HepG2 (cell line): Measurements from ENCODE around the gene SLC1A2. TPM values are rescaled to one million over a fixed set of nuclear protein-coding genes. Genes with fewer than 3 reads are reported as not detected.

ENCODE experiments used
- ATF3 ChIP-seq: sonication (generic); formaldehyde crosslinking; IDR thresholded peaks from 2 replicates; pipeline ENCODE4 v1.4.0; 2020; ENCODE audit warnings: missing genetic modification reagents
- ELF4 ChIP-seq: sonication (generic); formaldehyde crosslinking; IDR thresholded peaks from 2 replicates; pipeline ENCODE4 v1.5.0; 2020; ENCODE audit warnings: missing genetic modification reagents, mild to moderate bottlenecking, moderate library complexity, borderline replicate concordance
- FOXO4 ChIP-seq: sonication (generic); formaldehyde crosslinking; conservative IDR thresholded peaks from 2 replicates; pipeline ENCODE4 v1.8.1; 2023; ENCODE audit warnings: missing genetic modification reagents
- HNRNPL ChIP-seq: fragments of 200-400 bp; formaldehyde crosslinking; IDR thresholded peaks from 2 replicates; pipeline ENCODE4 v1.6.1; 2017; ENCODE audit warnings: mild to moderate bottlenecking, low read depth, low read length
- KLF6 ChIP-seq: IDR thresholded peaks from 2 replicates; pipeline ENCODE4 v1.8.0; 2016; ENCODE audit warnings: missing biosample characterization, missing genetic modification reagents
- NFIC ChIP-seq: IDR thresholded peaks from 2 replicates; pipeline ENCODE4 v1.6.1; 2012; ENCODE audit warnings: mild to moderate bottlenecking, low read length, inconsistent platforms
- PTBP1 ChIP-seq: fragments of 200-400 bp; formaldehyde crosslinking; IDR thresholded peaks from 2 replicates; pipeline ENCODE4 v1.6.1; 2018; ENCODE audit warnings: low read length, low read depth; ENCODE audit not compliant: poor library complexity, severe bottlenecking
- RAD51 ChIP-seq: fragments of 450-650 bp; IDR thresholded peaks from 2 replicates; pipeline ENCODE4 v1.6.1; 2016; ENCODE audit warnings: borderline replicate concordance
- SMC3 ChIP-seq: IDR thresholded peaks from 2 replicates; pipeline ENCODE4 v1.6.1; 2011; ENCODE audit warnings: low read length, improper control_type of control experiment
- TBP ChIP-seq: sonication (generic); formaldehyde crosslinking; IDR thresholded peaks from 2 replicates; pipeline ENCODE4 v1.5.0; 2020; ENCODE audit warnings: missing genetic modification reagents
- TEAD2 ChIP-seq: sonication (generic); formaldehyde crosslinking; IDR thresholded peaks from 2 replicates; pipeline ENCODE4 v1.9.0; 2021; ENCODE audit warnings: missing genetic modification reagents
- ZBTB3 ChIP-seq: sonication (generic); formaldehyde crosslinking; IDR thresholded peaks from 2 replicates; pipeline ENCODE4 v1.4.0; 2020; ENCODE audit warnings: low read depth, mild to moderate bottlenecking, moderate library complexity, missing genetic modification reagents, borderline replicate concordance
- ZFX ChIP-seq: sonication (generic); formaldehyde crosslinking; IDR thresholded peaks from 2 replicates; pipeline ENCODE4 v1.4.0; 2020; ENCODE audit warnings: mild to moderate bottlenecking, low read depth, missing genetic modification reagents, moderate library complexity
- ZNF577 ChIP-seq: sonication (generic); formaldehyde crosslinking; IDR thresholded peaks from 2 replicates; pipeline ENCODE4 v1.4.0; 2020; ENCODE audit warnings: mild to moderate bottlenecking, low read depth, missing genetic modification reagents, borderline replicate concordance
- ZNF614 ChIP-seq: IDR thresholded peaks from 2 replicates; pipeline ENCODE4 v1.6.1; 2018; ENCODE audit warnings: missing biosample characterization, missing genetic modification reagents, inconsistent platforms, borderline replicate concordance
- ZNF639 ChIP-seq: conservative IDR thresholded peaks from 2 replicates; pipeline ENCODE4 v1.6.1; 2018; ENCODE audit warnings: missing genetic modification reagents
- ZSCAN21 ChIP-seq: sonication (generic); formaldehyde crosslinking; IDR thresholded peaks from 2 replicates; pipeline ENCODE4 v1.8.0; 2022; ENCODE audit warnings: mild to moderate bottlenecking, missing genetic modification reagents, moderate library complexity, borderline replicate concordance
- polyA plus RNA-seq, 8 experiments: library from polyadenylated mRNA; depleted of rRNA in 3 of 8; stranded (reverse) in 7 of 8; unstranded in 1 of 8; fragments of >200 nt; fragmentation: Illumina TruSeq in 4 of 8; extraction: Trizol in 4 of 8; gene quantifications; 2 replicates each; pipeline versions ENCODE4 v1.2.1 to v1.2.3, GENCODE V29; 2011 to 2016; ENCODE audit warnings: low read depth in 4 of 8, missing spikeins in 1 of 8, mixed read lengths in 1 of 8; ENCODE audit not compliant: insufficient read depth in 1 of 8
- total RNA-seq, 5 experiments: library from RNA; depleted of rRNA; stranded (reverse); fragments of >200 nt; fragmentation: Illumina TruSeq; extraction: Trizol; gene quantifications; 2 replicates each; pipeline ENCODE4 v1.2.3, GENCODE V29; 2016; ENCODE audit warnings: low read depth in 1 of 5
- TF ChIP-seq, protein P1 (sequence below): sonication (generic); formaldehyde crosslinking; conservative IDR thresholded peaks from 2 replicates; pipeline ENCODE4 v1.5.0; 2020; ENCODE audit warnings: missing genetic modification reagents
- TF ChIP-seq, protein P2 (sequence below): sonication (generic); formaldehyde crosslinking; IDR thresholded peaks from 2 replicates; pipeline ENCODE4 v1.9.0; 2021; ENCODE audit warnings: missing genetic modification reagents, borderline replicate concordance
- TF ChIP-seq, protein P3 (sequence below): sonication (generic); formaldehyde crosslinking; IDR thresholded peaks from 2 replicates; pipeline ENCODE4 v1.5.1; 2020; ENCODE audit warnings: mild to moderate bottlenecking, missing genetic modification reagents, borderline replicate concordance
- TF ChIP-seq, protein P4 (sequence below): fragments of 450-650 bp; IDR thresholded peaks from 2 replicates; pipeline ENCODE4 v1.6.1; 2016

SLC1A2 gene
- total and polyA plus RNA-seq, 2 of the 13 experiments (the other 11 are each of a cell fraction or from before 2014, with no cell fraction given), result 23.2 to 43.2 TPM

GRCh38 chr11:35359321-35360054, 59.9 kb downstream of the SLC1A2 start (continued):
- no peak for TF ChIP-seq FOXO4 (CRISPR knock-in tag)
- TF ChIP-seq, protein P1, sequence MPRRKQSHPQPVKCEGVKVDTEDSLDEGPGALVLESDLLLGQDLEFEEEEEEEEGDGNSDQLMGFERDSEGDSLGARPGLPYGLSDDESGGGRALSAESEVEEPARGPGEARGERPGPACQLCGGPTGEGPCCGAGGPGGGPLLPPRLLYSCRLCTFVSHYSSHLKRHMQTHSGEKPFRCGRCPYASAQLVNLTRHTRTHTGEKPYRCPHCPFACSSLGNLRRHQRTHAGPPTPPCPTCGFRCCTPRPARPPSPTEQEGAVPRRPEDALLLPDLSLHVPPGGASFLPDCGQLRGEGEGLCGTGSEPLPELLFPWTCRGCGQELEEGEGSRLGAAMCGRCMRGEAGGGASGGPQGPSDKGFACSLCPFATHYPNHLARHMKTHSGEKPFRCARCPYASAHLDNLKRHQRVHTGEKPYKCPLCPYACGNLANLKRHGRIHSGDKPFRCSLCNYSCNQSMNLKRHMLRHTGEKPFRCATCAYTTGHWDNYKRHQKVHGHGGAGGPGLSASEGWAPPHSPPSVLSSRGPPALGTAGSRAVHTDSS (CRISPR knock-in tag), result no peak
- TF ChIP-seq, protein P2, sequence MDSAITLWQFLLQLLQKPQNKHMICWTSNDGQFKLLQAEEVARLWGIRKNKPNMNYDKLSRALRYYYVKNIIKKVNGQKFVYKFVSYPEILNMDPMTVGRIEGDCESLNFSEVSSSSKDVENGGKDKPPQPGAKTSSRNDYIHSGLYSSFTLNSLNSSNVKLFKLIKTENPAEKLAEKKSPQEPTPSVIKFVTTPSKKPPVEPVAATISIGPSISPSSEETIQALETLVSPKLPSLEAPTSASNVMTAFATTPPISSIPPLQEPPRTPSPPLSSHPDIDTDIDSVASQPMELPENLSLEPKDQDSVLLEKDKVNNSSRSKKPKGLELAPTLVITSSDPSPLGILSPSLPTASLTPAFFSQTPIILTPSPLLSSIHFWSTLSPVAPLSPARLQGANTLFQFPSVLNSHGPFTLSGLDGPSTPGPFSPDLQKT (CRISPR knock-in tag), result no peak
- TF ChIP-seq ZNF639 (CRISPR knock-in tag), result no peak
- TF ChIP-seq NFIC, result peak; percentile 24; the same call in 1 of the 2 replicates
- no peak for TF ChIP-seq KLF6 (CRISPR knock-in tag)
- TF ChIP-seq, protein P3, sequence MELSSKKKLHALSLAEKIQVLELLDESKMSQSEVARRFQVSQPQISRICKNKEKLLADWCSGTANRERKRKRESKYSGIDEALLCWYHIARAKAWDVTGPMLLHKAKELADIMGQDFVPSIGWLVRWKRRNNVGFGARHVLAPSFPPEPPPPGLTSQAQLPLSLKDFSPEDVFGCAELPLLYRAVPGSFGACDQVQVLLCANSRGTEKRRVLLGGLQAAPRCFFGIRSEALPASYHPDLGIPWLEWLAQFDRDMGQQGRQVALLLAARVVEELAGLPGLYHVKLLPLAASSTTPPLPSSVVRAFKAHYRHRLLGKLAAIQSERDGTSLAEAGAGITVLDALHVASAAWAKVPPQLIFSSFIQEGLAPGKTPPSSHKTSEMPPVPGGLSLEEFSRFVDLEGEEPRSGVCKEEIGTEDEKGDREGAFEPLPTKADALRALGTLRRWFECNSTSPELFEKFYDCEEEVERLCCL (CRISPR knock-in tag), result no peak
- TF ChIP-seq TBP (CRISPR knock-in tag), result no peak
- TF ChIP-seq TEAD2, result no peak
- TF ChIP-seq, protein P4, sequence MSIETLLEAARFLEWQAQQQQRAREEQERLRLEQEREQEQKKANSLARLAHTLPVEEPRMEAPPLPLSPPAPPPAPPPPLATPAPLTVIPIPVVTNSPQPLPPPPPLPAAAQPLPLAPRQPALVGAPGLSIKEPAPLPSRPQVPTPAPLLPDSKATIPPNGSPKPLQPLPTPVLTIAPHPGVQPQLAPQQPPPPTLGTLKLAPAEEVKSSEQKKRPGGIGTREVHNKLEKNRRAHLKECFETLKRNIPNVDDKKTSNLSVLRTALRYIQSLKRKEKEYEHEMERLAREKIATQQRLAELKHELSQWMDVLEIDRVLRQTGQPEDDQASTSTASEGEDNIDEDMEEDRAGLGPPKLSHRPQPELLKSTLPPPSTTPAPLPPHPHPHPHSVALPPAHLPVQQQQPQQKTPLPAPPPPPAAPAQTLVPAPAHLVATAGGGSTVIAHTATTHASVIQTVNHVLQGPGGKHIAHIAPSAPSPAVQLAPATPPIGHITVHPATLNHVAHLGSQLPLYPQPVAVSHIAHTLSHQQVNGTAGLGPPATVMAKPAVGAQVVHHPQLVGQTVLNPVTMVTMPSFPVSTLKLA, result no peak
- no peak for TF ChIP-seq ATF3
- TF ChIP-seq ZSCAN21, result 0 out of 2 replicates have a peak, but pooled peaks have one; percentile 16
- TF ChIP-seq SMC3, result no peak
- no peak for TF ChIP-seq ZFX (CRISPR knock-in tag)
- no peak for TF ChIP-seq HNRNPL
- no peak for TF ChIP-seq ELF4 (CRISPR knock-in tag)
- no peak for TF ChIP-seq ZNF614 (CRISPR knock-in tag)
- no peak for TF ChIP-seq PTBP1
- TF ChIP-seq ZNF577 (CRISPR knock-in tag), result no peak
- no peak for TF ChIP-seq ZBTB3 (CRISPR knock-in tag)
- no peak for TF ChIP-seq RAD51
